B cell (primary cell): Measurements from ENCODE around the gene LPXN.

ENCODE experiments used
- CTCF ChIP-seq: fragments of 200-600 bp; IDR thresholded peaks from one replicate; pipeline ENCODE4 v1.8.0; 2022; ENCODE audit warnings: antibody characterized with exemption, mild to moderate bottlenecking
- EZH2 ChIP-seq: IDR thresholded peaks from 2 replicates; pipeline ENCODE4 v1.6.1; 2012; ENCODE audit warnings: borderline replicate concordance, low read depth, mild to moderate bottlenecking, moderate library complexity, low read length; ENCODE audit not compliant: insufficient read depth, poor library complexity, severe bottlenecking

- TF ChIP-seq CTCF (no peak), EZH2 (no peak)
Measured at GRCh38 chr11:58577555-58578135, 2.0 kb upstream of the LPXN start.
